ENCODE measurements around the gene ST3GAL3.

The ST3GAL3 gene

DNA sequence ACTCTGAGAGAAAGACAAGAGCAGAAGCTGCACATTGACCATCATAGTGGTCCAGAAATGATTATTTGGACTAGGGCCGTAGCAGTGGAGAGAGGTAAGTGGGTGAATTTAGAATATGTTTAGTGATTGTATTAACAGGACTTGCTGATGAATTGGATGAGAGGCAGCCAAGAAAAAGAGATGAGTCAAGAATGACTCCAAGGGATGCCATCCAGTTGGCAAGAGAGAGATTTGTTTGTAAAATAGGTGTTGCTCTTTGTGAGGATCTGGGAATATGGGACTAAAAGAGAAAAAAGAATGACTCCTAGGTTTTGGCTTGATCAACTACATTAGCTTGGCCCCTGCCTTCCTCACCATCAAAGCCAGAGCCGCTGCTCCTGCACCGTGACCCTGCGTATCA lies 172.1 kb downstream of the ST3GAL3 start:
- DNase-seq = no peak

DNA sequence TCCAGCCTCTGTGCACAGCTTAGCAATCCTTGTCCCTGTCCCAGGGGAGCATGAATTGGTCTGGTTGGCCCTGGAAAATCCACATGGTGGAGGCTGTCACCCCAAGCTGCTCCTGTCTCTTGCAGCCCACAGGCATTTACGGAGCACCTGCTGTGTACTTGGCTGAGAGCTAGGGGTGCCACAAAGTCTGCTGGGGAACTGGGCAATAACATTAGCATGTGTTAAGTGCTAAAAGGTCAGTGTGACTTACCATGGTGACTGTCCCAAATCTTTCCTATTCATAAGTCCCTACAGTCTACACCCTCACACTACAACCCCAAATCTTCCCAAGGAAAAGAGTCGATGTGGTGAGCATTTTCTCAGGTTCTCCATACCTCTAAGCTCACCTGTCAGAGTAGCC lies 172.7 kb downstream of the ST3GAL3 start:
- no peak for DNase-seq

DNA sequence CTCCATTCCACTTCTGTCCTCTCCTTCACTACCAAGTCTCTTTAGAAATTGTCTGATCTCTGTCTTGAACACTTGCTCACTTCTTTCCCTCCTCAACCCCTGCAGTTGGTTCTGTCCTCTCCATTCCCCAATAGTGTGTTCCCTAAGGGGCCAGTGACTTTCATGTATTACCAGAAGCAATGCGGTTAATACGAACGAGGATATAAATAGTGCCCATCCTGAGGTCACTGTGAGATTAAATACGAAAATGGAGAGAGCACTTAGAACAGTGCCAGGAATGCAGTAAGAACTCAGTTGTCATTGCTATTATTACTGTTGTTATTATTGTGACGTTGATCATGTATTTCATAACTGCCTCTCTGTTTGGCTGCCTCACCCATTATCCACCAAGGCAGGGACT lies 173.3 kb downstream of the ST3GAL3 start:
- no peak for DNase-seq

DNA sequence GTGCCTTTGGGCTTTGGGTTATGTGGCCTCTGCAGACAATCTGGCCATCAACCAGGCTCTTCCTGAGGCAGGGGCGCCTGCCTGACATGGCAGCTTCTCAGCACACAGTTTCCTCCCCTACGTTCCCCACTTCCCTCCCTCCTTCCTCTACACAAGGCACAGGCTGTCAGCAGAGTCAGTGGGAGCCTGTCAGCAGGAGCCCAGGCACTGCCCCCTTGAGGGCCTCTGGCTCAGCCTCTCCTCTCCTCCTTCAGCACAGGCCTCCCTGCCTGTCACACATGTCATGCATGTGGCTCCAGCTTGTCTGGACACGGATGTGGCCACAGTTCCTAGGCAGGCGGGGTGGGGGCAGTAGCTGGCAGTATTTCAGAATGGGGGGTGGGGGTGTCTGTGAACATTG lies 174.1 kb downstream of the ST3GAL3 start:
- no peak for DNase-seq

DNA sequence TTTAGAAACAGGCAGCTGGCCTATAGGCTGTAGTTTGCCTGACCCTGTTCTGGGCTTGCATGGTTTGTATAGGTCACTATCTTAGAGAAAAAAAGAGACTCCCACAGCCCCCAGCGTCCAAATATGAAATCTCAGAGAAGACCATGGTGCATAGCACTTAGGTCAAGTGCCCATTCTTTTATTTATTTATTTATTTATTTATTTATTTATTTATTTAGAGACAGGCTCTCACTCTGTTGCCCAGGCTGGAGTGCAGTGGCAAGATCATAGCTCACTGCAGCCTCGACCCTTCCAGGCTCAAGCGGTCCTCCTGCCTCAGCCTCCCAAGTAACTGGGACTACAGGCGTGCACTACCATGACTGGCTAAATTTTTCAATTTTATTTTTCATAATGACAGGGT lies 175.4 kb downstream of the ST3GAL3 start:
- no peak for DNase-seq

DNA sequence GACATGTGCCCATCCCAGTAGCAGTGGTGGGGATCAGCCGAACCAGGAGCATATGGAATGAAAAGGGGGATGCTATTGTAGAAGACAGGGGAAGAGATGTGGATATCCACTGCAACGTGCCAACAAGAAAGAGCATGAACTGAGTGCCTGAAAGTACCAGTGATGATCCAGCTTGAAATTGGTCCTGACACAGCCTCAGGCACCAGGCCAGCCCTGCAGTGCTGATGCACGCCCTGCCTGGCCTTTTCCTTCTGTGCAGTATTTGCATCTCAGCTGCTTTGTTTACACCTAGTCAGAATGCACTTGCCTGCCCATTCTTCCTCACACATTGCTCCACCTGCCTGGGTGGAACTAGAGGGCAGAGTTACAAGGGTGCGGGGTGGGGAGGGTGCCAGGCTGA lies 176.0 kb downstream of the ST3GAL3 start:
- no peak for DNase-seq

DNA sequence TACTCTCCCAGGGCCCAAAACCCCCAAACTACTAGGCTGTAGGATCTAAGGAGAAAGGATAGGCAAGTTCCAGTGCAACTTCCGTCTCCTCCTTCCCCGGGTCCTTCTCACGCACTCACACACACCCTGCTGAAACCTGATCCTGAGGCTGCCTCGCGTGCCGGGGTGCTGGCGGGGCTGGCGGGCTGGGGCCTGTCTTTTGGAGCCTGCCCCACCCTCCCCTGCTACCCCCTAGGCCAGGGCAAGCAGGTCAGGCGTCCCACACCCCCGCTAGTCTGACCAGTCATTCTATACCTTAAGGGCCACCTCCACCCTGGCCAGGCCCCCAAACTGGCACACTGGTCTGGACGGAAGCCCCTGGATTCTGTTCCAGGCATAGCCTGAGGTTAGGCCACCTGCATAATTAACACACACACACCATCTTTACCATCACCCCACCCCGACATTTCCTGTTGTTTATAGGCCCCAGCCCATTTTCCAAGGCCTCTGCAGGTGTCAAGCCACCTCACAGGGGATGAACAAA lies 178.0 kb downstream of the ST3GAL3 start:
- DNase-seq = no peak

DNA sequence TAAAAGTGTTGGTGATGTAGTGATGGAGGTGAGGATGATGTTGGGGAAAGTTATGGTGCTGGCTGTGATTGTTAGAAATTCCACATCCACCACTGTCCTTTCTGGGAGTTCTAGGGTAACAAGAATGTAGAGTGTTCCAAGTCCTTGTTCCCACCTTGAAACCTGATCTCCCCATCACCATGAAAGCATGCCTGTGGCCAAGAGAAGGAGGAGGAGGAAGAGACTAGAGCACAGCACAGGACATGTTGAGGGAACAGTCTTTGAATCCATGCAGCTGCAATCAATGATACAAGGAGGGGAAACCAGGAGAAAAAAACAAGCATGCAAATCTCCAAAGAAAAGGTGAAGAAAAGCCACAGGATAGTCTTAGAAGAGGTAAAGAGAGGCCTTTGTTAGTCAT lies 180.4 kb downstream of the ST3GAL3 start:
- no peak for DNase-seq

DNA sequence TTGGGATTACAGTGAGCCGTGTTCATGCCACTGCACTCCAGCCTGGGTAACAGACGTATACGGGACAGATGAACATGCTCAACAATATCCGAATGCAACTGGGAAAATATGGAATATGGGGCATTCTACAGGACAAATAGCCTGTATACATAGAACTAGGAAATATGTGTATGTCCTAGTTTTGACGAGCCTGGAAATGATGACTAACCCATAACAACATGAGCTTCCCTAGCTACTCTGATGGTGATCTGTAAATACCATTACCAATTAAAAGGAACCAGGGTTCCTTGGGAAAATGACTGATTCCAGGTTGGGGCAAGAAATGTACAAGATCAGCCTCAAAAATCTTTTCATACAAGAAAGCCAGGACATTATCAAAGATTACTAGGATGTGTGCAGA lies 183.5 kb downstream of the ST3GAL3 start:
- peak in 1 of 2 donors; percentile 13 for DNase-seq

DNA sequence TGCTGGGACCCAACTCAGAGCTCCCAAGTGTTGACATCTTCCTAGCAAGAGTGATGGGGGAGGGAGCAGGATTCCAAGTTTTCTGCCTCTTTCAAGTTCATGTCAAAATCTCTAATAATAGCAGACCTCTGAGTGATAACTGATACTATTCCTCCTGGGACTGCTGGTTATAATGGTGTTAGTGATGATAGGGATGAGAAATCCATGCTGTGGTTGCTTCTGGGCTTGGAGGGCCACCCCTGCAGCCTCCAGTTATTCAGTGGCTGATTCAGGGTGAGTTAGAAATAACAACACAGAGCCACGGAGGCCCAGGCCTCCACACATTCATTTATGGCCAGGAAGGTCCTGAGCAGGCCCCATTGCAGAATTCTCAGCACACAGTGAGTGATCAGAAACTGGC lies 185.7 kb downstream of the ST3GAL3 start:
- DNase-seq = no peak

DNA sequence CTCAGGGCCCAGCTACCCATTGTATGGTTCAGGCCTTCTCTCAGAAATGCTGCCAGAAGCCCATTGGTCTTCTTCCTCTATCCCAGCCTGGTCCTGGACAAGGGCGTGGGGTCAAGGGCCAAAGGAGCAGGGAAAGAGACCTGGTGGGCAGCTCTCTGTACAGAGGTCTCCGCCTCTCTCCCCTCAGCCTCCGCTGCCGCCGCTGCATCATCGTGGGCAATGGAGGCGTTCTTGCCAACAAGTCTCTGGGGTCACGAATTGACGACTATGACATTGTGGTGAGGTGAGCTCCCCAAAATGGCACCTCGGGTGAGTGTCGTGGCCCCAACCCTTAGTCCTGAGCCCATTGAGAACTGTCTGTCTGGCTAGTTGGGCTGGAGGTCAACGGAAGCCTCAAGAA lies 191.6 kb downstream of the ST3GAL3 start:
- no peak for DNase-seq

DNA sequence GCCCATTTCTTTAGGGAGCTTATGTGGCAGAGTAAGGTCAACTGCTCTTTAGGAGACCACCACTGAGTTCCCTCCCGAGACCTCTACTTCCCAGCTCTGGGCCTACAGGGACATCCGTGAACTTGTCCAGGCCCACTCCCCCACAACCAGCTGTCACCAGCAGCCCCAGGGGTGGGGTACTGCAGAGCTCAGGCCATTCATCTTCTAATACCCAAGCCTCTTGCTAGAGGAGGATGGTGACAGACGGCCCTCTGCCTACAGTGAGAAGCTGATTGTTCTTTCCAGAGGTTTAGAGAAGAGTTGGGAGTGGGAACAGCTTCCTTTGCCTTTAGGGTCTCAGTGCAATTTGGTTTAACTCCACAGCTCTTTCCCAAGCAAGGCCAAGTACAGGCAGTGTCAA lies 193.1 kb downstream of the ST3GAL3 start:
- no peak for DNase-seq

DNA sequence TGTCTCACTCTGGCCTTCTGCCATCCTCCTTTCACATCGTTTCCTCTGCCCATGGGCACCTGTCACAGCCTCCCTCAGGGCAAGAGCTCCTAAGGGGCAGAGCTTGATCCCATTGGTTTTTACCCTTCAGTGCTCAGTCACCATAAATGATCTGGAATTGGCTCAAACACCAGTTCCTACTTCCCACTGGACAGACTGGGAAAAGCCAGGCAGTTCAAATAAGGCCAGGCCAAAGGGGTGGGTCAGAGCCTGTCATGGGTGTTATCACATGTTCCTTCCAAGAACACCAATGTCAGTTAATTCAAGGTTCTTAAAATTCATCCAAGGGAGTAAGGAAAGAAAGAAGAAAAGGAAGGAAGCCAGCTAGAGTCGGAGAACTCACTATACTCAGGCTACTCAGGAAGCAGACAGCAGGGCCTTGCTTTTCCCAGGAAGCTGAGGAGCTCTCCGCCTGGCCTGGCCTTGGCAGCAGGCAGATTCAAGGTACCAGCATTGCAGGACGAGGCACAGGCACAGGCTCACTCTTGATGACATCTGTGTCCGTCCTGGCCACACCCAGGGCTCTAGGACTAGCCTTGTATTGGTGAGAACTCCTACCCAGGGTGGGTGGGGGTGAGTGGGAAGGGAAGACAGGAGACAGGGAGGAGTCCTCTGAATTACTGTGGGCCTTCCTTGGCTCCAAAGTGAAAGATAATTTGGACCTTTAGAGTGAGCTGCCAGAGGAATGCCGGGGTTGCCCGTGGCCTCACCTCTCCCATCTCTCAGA lies 194.0 kb downstream of the ST3GAL3 start:
- DNase-seq = no peak

DNA sequence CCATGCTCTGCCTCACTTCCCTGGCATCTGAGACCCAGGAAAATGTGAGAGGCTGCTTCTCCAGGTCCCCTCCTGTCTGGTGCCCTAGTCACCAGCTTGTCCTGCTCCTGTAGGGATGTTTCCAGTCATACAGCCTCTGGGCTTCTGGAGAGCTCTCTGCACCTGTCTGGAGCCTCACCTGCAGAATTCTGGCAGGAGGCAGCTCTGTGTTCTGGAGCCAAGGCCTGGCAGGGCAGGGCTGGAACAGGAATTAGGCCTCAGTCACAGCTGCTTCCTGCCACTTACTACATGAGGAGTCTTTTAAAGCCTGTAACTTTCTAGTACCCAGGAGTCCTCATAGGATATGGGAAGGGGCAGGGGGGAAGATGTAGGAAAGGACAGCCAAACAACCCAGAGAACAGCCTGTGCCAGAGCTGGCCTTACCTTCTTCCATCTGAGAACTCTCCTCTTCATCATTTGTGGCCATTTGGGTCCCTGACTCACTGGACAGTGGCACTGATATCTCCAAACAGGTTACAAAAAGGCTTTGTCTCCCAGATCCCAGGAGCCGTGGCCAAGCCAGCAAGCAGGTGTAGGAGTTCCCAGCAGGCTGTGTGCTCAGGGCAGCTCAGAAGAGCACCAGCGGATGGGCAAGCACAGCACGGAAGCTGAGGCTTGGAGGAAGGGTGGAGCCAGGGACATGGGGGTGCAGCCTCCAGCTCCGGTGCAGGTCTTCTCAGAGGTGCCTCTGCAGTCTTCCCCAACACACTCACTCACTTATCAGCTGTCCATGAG lies 194.9 kb downstream of the ST3GAL3 start:
- DNase-seq = no peak

DNA sequence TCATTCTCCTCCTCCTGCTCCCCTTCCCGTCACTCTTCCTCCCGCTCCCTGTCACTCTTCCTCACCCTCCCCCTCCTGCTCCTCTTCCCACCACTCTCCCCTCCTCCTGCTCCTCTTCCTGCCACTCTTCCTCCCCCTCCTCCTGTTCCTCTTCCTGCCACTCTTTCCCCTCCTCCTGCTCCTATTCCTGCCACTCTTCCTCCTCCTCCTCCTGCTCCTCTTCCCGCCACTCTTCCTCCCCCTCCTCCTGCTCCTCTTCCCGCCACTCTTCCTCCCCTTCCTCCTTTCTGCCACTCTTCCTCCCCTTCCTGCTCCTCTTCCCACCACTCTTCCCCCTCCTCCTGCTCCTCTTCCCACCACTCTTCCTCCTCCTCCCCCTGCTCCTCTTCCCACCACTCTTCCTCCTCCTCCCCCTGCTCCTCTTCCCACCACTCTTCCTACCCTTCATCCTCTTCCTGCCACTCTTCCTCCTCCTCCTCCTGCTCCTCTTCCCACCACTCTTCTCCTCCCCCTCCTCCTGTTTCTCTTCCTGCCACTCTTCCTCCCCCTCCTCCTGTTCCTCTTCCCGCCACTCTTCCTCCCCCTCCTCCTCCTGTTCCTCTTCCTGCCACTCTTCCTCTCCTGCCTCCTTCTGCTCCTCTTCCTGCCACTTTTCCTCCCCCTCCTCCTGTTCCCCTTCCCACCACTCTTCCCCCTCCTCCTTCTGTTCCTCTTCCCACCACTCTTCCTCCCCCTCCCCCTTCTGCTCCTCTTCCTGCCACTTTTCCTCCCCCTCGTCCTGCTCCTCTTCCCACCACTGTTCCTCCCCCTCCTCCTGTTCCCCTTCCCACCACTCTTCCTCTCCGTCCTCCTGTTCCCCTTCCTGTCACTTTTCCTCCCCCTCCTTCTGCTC lies 197.6 kb downstream of the ST3GAL3 start:
- no peak for DNase-seq

DNA sequence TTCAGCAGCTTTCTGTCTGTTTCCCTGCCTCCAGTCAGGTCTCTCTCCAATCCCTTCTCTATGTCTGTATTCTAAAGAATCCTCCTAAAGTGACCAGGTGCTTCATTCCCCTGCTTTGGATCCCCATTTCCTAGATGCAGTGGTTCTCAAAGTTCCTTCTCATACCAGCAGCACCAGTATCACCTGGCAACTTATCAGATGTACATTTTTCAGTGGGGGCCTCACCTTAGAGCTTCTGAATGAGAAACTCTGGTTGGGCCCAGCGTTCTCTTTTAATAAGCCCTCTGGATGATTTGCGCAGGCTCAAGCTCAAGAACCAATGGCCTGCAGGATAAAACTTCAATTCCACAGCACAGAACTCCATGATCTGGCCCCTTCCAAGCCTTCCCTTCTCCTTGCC lies 200.9 kb downstream of the ST3GAL3 start:
- no peak for DNase-seq

DNA sequence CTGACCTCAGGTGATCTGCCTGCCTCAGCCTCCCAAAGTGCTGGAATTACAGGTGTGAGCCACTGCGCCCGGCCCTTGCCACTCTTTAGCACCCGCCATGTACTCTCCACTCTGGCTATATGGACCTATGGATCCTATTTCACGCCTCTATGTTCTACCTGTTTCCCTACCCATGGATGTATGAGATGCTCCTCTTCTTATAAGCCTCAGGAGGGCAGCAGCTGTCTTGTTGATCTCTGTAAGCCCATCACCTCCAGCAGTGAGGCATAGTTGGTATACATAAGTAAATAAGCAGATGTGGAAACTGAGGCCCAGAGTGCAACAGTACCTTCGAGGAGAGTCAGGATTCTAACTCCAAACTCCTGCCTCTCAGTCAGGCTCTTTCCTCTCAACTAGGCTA lies 201.5 kb downstream of the ST3GAL3 start:
- DNase-seq = no peak

DNA sequence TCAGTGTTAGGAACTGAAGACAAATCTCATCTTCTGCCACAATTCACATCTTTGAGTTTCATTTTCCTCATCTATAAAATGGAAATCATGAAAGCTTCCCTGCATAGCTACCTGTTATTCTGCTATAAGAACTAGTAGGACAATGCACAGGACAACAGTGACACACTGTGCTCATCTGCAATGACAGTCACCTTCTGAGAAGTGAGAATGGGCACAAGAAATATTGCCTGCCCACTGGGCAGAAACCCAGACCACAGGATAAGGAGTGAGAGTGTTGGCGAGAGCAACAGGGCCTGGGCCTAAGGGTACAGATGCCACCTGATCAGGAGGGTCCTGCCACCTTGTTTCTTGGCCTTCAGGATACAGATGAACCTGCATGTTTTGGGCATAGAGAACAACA lies 203.0 kb downstream of the ST3GAL3 start:
- no peak for DNase-seq

DNA sequence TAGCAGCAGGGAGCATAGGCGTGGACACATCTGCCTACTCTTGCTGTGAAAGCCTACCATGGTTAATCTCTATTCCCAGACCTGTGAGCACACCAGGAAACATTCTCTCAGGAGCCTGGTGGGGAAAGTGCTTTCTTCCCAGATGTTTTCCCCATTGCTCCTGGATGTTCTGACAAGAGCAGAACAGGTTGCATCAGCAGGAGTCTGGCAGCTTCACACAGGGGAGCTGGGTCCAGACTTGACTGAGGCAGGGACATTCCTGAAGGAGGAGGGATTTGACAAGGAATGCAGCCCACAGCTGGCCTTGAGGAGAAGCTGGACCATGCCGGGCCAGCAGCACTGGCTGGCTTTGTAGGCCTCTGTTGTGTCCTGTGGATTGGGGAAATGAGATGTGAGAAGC lies 205.3 kb downstream of the ST3GAL3 start:
- no peak for DNase-seq

DNA sequence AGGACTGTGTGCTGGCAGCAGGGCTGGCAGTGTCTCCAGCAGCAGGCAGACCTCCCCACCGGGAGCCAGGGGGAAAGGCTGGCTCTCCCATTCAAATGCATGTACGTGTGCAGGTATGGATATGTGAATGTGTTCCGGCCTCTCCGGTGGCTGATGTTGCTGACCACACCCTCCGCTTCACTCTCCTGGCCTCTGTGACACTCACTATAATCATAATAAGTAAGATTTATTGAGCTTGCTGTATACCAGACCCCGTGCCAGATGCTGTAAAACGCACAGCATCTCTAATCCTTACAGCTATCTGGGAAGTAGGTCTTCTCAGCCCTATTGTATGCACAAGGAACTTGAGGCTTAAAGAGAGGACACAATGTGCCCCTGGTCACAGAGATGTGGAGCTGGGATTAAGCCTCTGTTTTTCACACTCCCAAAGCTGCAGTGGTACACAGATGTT lies 205.7 kb downstream of the ST3GAL3 start:
- DNase-seq = no peak

DNA sequence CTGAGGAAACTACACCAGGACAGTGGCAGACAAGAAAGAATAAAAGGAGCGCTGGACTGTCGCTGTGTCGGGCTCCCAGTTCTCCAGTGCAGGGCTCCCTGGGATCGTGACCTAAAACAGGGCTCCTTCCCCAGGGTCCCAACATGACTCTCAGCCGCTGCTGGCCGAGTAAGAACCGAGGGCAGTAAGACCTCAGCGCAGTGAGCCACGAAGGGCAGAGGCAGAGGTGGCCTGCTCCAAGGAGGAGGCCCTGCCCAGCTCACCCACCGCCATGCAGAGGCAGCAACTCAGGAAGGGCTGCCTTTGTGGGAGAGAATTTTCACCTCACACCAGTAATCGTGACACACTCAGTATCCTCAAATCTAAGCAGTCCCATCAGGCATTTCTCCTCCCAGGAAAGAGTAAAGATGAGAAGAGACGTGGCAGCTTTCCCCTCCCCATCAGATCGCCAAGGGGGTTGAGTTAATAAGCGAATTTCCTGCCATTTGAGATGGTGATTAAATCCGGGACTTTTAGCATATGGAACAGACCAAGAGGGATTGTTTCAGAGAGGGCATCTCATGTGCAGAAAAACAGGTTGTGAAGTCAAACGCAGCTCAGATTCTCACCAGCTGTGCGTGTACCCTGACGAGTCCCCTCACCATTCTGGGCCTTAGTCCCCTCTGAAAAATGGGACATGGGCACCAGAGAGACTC lies 206.5 kb downstream of the ST3GAL3 start:
- DNase-seq = no peak

Data from inflammatory macrophage (primary cell).